Posterior vena cava (tissue), 2 donors: ENCODE measurements around the gene WBP2. TPM values are rescaled to one million over a fixed set of nuclear protein-coding genes. Genes with fewer than 3 reads are reported as not detected.
"Not testable (repeated sequence)": the region's sequence is repeated elsewhere in the genome, so short reads cannot be mapped to it uniquely, and the experiment has no call there.

Source experiments
- DNase-seq: peaks from one replicate; pipeline ENCODE4 v3.0.0-alpha.2; 2020; ENCODE audit warnings: low spot score
- intact Hi-C, 2 donors: fragments of 100-400 bp; cut with DNase I; formaldehyde crosslinking; loops; one replicate each; pipeline versions ENCODE4 v1.14.1 to v1.14.2; 2022 to 2023
- total RNA-seq, 2 donors: library from RNA; stranded (reverse); fragmentation: NEBNext Ultra II Directional; extraction: Animal tissue kit (Norgen Biotek cat#: 25700); gene quantifications; one replicate each; pipeline ENCODE4 v1.2.1, GENCODE V29; 2021
- donor health status: DM: yes; HTN: yes; CAD: no.
- donor health status: DM: yes; HTN: yes; CAD: no.

The WBP2 gene
- total RNA-seq, 2 donors from 2014 or later = 75.8 to 111 TPM

GRCh38 chr17:75810756-75811155, 44.4 kb downstream of the WBP2 start:
- DNase-seq = peak; percentile 52
- intact Hi-C loops = not testable (repeated sequence)

DNA sequence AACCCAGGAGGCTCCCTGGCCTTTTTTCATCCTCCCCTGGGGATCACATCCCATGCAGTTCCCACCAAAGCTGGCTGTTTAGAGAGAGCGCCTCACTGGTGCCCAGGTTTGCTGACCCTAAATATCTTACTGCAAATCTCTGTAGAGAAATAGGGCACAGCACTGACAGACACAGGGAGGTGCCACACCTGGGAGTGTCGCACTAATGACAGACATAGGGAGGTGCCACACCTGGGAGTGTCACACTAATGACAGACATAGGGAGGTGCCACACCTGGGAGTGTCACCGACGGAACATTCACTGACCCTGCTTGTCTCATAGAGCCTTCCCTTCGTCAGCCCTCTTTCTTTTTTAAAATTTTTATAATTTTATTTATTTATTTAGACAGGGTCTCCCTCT, 44.9 kb downstream of the WBP2 start:
- peak; percentile 38 for DNase-seq
- intact Hi-C loops = no loop called here

GRCh38 chr17:75809631-75810111, 45.5 kb downstream of the WBP2 start:
- intact Hi-C loops = no loop called here
- no peak for DNase-seq

DNA sequence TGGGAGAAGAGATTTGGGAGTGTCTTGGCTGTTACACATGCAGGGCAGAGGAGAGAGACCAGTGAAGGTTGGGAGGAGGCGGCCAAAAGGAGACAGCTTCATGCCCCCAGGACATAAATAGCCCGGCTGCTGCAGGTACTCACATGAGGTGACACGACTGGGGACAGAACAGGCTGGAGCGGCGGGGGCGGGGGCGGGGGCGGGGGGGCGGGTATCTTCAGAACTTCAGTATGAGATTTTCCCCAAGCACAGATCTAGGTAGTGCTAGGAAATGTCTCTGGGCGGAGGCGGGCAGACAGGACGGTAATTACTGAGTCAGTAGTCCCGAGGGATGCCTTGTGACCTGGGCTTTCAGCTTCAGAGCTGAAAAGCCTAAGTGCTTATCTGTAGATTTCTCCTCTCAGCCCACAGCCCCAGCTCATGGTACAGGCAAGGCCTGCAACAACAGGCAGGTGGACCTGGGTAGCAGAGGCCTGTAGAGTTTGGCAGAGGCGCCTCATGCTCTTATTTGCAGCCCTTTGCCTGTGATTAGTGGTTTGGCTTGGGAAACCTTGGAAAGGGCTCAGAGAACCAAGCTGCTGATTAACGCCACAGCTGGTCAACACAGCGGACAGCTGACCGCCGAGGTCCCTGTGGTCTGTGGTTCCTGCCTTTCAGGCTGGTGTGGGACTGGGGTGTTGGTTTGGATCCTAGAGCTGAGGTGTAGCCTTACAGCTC, 46.1 kb downstream of the WBP2 start:
- peak; percentile 92 for DNase-seq

GRCh38 chr17:75808549-75808904, 46.6 kb downstream of the WBP2 start:
- no peak for DNase-seq
- intact Hi-C loops = no loop called here

More for the DNA sequence above, 46.1 kb downstream of the WBP2 start:
- intact Hi-C loops = no loop called here

- DNase-seq = peak; percentile 29
- intact Hi-C loops = no loop called here
These were observed 47.3 kb downstream of the WBP2 start for GRCh38 chr17:75807861-75808260.

GRCh38 chr17:75806822-75807500, 48.2 kb downstream of the WBP2 start:
- intact Hi-C loops = no loop called here
- DNase-seq = peak; percentile 57

DNA sequence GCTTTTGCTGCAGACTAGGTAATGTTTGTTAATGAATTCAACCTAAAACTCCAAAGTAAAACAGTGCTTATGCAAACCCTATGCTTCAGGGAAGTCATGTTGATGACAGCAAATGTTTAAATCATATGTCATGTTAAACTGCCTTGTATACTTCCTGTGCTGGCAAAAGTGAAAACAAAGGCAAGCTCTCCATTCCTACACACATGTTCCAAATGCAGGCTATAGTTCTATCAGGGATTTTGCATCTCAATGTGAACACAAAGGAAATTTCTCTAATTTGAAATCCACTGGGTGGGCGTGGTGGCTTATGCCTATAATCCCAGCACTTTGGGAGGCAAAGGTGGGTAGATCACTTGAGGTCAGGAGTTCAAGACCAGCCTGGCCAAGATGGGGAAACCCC, 51.3 kb downstream of the WBP2 start:
- intact Hi-C loops = no loop called here
- no peak for DNase-seq

GRCh38 chr17:75799402-75799801, 55.7 kb downstream of the WBP2 start:
- intact Hi-C loops = no loop called here
- peak; percentile 16 for DNase-seq

GRCh38 chr17:75795820-75796607, 59.1 kb downstream of the WBP2 start:
- peak; percentile 26 for DNase-seq
- intact Hi-C loops = no loop called here

Other genes starting within 250 kb of the WBP2 start
- under 1 TPM; 0.38 to 0.97 TPM for gene SMIM5, start 221.9 kb downstream of the WBP2 start, total RNA-seq
- 10 to 100 TPM; 14.5 to 14.8 TPM for gene RECQL5, start 188.2 kb downstream of the WBP2 start, total RNA-seq
- 10 to 100 TPM; 56.7 to 66.1 TPM for gene SAP30BP, start 188.0 kb downstream of the WBP2 start, total RNA-seq
- gene ITGB4, start 133.9 kb downstream of the WBP2 start, total RNA-seq = 10 to 100 TPM; 39.4 to 46.6 TPM
- gene GALK1, start 90.1 kb downstream of the WBP2 start, total RNA-seq = 10 to 100 TPM; 21.0 to 27.6 TPM
- 10 to 100 TPM; 23.3 to 32.9 TPM for gene UNK, start 70.5 kb downstream of the WBP2 start, total RNA-seq
- gene UNC13D, start 10.9 kb downstream of the WBP2 start, total RNA-seq = 10 to 100 TPM in 1 of 2 donors, 1 to 10 TPM in 1; 7.3 to 15.1 TPM
- 10 to 100 TPM; 60.8 to 70.9 TPM for gene TRIM47, start 23.2 kb upstream of the WBP2 start, total RNA-seq
- gene TRIM65, start 41.6 kb upstream of the WBP2 start, total RNA-seq = 10 to 100 TPM; 12.8 to 15.7 TPM
- 10 to 100 TPM; 49.3 to 55.5 TPM for gene MRPL38, start 49.5 kb upstream of the WBP2 start, total RNA-seq
- gene FBF1, start 85.7 kb upstream of the WBP2 start, total RNA-seq = 1 to 10 TPM; 4.5 to 6.8 TPM
- gene ACOX1, start 123.8 kb upstream of the WBP2 start, total RNA-seq = 10 to 100 TPM; 45.2 to 46.2 TPM
- gene TEN1, start 123.9 kb upstream of the WBP2 start, total RNA-seq = 10 to 100 TPM; 11.1 to 12.7 TPM
- 1 to 10 TPM; 2.9 to 4.9 TPM for gene CDK3, start 145.5 kb upstream of the WBP2 start, total RNA-seq
- 1 to 10 TPM in 1 of 2 donors, under 1 TPM in 1; 0.33 to 1.3 TPM for gene EVPL, start 172.0 kb upstream of the WBP2 start, total RNA-seq
- gene SRP68, start 217.2 kb upstream of the WBP2 start, total RNA-seq = 10 to 100 TPM; 45.3 to 49.1 TPM
- gene GALR2, start 219.4 kb upstream of the WBP2 start, total RNA-seq = not detected
- gene ZACN, start 223.8 kb upstream of the WBP2 start, total RNA-seq = not detected
- gene EXOC7, start 248.5 kb upstream of the WBP2 start, total RNA-seq = 10 to 100 TPM; 94.5 to 98.2 TPM